Fibroblast of mammary gland (primary cell): ENCODE results near the gene HS1BP3.

ENCODE experiments used
- DNase-seq: peaks from one replicate; pipeline ENCODE4 v3.0.0-alpha.2; 2010; ENCODE audit warnings: low read depth
- H3K4me3 ChIP-seq: 2 replicates; pipeline ENCODE4 v1.5.1; 2011; ENCODE audit warnings: low read depth, mild to moderate bottlenecking, low read length, moderate library complexity; ENCODE audit not compliant: control insufficient read depth
- TF ChIP-seq, protein P1 (sequence below): conservative IDR thresholded peaks from 2 replicates; pipeline ENCODE4 v1.5.1; 2011; ENCODE audit warnings: low read depth, low read length, inconsistent platforms; ENCODE audit not compliant: control insufficient read depth, insufficient read depth

The HS1BP3 gene

DNA sequence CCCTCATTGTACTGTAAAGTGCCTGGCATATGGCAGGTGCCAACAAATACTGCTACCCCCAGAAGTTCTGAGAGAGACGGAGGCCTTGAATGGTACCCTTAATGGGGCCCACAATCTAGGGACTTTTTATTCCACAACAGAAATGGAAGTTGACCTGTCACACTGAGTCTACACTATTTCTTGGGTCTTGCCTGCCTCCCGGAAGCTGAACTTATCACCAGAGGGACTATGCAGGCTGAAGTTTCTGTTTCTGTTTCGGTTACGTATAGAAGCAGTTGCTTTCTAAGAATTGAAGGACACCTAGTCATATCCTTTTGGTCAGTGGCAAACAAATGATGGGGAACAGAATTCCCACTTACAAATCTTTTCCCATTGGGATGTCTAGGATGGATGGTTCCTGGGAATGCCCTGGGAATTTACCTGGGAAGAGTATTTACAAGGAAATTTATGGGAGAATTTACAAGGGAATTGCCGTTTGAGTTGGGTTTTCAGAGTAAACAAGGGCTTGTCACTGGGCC, 74.2 kb downstream of the HS1BP3 start:
- TF ChIP-seq, protein P1, sequence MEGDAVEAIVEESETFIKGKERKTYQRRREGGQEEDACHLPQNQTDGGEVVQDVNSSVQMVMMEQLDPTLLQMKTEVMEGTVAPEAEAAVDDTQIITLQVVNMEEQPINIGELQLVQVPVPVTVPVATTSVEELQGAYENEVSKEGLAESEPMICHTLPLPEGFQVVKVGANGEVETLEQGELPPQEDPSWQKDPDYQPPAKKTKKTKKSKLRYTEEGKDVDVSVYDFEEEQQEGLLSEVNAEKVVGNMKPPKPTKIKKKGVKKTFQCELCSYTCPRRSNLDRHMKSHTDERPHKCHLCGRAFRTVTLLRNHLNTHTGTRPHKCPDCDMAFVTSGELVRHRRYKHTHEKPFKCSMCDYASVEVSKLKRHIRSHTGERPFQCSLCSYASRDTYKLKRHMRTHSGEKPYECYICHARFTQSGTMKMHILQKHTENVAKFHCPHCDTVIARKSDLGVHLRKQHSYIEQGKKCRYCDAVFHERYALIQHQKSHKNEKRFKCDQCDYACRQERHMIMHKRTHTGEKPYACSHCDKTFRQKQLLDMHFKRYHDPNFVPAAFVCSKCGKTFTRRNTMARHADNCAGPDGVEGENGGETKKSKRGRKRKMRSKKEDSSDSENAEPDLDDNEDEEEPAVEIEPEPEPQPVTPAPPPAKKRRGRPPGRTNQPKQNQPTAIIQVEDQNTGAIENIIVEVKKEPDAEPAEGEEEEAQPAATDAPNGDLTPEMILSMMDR: no peak
- H3K4me3 ChIP-seq: no peak overlapping the region
- no peak for DNase-seq

DNA sequence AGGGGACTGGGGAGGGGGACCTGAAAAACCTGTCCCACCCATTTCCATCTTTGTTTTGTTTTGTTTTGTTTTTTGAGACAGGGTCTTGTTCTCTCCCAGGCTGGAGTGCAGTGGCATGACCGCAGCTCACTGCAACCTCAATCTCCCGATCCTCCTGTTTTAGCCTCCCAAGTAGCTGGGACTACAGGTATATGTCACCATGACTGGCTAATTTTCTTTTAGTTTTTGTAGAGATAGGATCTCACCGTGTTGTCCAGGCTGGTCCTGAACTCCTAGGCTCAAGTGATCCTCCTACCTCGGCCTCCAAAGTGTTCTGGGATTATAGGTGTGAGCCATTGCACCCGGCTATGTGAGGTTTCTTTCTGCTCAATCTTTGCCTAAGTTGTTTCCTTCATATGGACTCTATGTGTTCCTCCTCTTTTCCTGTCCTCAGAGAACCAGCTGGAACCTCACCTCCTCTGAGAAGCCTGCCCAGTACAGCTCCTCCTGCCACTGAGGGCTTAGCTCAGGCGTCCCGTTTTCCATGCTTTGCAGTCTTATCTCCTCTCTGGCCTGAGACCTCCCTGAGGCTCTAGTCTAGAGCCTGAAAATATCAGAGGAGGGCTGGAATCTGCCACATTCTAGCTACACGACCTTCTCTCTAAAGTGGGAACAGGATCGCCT, 74.8 kb downstream of the HS1BP3 start:
- TF ChIP-seq, protein P1: no peak
- DNase-seq: no peak
- H3K4me3 ChIP-seq: no peak overlapping the region

DNA sequence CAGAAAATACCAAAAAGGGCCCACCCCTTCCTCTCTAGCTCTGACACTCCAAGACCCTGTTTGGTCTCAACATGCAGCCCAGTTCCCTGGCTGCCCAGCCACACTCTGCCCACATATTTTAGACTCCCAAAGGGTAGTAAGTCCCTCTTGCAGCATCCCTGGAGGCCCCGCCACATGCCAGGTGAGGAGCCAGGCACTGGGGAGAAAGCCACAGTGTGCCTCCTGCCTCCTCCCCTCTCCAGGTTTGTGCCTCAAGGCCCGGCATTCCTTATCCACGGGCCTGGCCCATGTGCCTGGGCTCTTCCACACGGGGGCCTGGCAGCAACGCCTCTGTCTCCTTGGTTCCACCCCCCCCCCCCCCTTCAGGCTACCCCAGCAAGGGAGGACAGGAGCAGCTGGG, 75.5 kb downstream of the HS1BP3 start:
- TF ChIP-seq, protein P1: no peak
- DNase-seq: no peak
- H3K4me3 ChIP-seq: no peak overlapping the region

DNA sequence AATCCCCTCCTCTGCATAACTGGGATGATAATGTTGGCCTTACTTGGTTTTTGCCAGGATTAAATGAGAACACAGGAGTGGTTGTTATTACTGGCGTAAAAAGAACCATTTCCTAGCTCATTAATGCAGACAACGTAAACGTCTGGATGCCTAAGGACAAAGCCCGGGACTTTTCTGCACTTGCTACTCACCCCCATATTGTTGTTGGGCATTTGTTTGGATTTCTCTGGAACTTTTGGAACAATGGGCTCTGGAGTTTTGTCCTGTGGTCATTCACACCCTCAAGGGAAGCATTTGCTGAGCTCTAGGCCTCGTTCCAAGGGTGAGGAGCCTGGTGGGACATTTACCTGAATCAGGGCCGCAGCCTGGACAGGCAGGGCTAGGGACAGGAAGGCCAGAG, 76.0 kb downstream of the HS1BP3 start:
- DNase-seq: no peak
- TF ChIP-seq, protein P1: no peak

DNA sequence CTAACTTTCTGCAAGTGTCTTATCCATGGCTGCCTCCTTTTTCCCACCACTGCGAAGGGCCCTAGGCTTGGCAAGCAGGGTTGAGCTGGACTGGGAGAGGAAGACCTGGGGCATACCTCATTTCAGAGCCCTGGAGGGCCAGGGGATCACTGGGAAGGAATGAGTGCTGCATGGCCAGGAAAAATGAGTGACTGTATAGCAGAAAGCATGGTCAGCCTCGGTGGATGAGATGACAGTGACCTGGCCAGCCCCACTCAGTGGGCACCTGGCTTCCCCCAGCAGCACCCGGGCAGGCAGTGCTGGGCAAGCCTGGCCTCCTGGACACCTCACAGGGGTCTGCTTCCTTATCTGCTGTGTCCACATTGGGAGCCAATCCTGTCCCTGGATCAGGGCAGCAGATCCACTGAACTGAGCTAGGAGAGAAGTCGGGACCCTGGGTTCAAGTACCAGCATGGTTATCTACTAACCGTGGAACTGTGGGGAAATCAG, 76.4 kb downstream of the HS1BP3 start:
- no peak for DNase-seq
- TF ChIP-seq, protein P1: no peak
- no peak overlapping the region for H3K4me3 ChIP-seq

More for the DNA sequence above, 76.0 kb downstream of the HS1BP3 start:
- no peak overlapping the region for H3K4me3 ChIP-seq

DNA sequence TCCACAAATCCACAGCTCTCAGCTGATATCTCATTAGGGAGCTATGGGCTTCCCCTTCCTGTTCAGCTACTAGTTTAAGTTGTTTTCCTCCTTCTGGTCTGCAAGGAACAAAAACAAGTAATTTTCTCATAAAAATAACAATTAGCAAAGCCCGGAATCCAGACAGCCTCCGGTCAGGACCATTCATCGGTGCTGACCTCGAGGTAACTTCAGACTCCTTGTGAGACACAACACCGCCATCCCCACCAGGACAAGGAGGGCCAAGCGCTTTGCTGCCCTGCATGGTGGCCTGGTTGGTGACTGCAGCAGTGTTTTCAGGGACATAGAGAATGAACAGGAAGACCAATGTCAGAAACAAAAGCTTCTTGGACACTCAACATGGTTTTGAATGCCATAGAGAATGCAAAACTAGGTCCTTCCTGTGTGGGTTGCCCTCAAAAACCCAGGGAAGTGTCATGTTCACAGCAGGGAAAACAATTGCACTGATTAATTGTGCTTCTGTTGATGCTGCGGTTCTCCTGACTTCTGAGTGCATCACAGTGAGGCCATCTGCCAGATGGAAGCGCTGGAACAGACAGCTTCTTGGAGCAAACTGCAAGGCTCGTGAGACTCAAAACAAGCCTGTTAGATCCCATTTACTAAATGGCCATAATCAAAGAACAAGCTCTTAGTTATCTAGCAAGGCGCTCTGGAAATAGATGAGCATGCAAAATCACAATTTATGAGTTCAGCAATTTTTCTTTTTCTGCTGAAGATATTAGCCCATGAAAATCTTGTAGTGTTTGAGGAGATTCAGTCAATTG, 77.1 kb downstream of the HS1BP3 start:
- TF ChIP-seq, protein P1: no peak
- peak; percentile 96 for DNase-seq
- no peak overlapping the region for H3K4me3 ChIP-seq
